ENCODE results near the gene GAS6.

DNA sequence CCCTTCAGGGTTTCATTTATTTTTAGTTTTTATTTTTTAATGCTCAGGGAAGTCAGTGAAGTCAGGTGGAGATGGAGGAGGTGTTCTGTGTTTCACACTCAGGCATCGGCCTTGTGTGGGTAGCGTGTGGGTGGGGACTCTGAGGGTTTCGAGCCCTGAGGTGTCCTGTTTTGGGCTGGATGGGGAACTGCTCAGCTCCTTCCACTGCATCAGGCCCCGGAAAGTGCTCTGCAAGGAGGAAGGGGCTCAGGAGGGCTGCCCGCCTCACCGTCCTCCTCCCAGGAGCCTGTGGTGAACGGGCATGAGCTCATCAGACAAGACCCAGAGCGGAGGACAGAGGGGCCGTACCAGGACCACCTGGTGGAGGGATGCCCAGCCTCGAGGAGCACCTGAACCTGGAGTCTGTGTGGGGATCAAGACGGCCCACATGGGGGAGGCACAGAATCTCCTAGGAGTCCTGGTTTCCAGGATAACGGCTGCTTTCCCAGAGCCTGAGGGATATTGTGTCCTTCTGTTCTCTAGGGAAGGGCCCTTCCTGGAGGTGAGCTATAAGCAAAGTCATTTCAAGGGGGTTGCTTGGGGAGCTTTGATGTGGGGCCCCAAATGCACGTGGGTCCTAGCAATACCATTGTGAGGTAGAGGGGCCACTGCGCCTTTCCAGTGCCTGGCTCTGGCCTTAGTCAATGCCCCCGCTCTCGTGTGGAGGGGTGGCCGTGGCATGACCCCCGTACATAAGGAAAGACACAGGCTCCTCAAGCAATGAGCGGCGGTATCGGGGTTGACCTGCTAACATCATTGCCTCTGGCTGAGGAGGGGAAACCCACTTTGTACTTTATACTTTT is 13.5 kb upstream of the GAS6 start:
- TF ChIP-seq POLR2AphosphoS5 (IDR thresholded peaks at IDR 0.05; ENCODE audit: insufficient read depth in 1 of 2, low read depth in 1 of 2) (no peak), POLR2A (IDR thresholded peaks at IDR 0.05) (no peak)
- TF ChIP-seq, protein P1, sequence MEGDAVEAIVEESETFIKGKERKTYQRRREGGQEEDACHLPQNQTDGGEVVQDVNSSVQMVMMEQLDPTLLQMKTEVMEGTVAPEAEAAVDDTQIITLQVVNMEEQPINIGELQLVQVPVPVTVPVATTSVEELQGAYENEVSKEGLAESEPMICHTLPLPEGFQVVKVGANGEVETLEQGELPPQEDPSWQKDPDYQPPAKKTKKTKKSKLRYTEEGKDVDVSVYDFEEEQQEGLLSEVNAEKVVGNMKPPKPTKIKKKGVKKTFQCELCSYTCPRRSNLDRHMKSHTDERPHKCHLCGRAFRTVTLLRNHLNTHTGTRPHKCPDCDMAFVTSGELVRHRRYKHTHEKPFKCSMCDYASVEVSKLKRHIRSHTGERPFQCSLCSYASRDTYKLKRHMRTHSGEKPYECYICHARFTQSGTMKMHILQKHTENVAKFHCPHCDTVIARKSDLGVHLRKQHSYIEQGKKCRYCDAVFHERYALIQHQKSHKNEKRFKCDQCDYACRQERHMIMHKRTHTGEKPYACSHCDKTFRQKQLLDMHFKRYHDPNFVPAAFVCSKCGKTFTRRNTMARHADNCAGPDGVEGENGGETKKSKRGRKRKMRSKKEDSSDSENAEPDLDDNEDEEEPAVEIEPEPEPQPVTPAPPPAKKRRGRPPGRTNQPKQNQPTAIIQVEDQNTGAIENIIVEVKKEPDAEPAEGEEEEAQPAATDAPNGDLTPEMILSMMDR (IDR thresholded peaks at IDR 0.05) = no peak
